ENCODE data around the gene SATB2.
A peak's percentile ranks its signal among the peaks of the same experiment; 100 is the strongest.

Gene SATB2

DNA sequence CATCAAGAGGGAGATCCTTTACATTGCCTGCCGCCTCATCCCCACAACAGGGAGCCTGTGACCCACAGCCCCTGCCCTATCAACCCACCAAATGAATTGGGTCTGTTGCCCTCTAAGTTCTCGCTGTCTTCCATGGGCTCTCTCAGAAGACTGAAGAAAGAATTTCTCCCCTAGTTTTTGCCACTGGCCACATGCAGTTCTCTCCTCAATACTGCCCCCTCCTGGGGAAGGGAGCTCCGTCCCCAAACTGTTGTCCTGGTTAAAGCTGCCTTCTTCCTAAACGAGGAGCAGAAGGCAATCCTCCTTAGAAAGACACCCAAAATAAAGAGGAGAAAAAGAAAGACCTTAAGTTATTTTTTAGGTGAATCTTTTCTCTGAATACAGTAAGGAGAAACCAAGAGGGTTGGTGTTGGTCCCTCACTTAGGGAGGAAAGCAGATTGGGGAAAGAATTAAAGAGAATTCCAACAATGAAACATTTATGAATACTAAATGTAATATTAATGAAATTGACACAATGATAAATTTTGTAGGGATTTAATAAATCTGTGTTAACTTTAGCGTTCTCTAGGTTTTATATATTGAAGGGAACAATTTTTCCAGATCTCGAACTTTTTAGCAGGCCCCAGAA, 31.1 kb upstream of the SATB2 start:
- TF ChIP-seq ZFX (IDR thresholded peaks at IDR 0.05; ENCODE audit: borderline replicate concordance) = no peak
- TF ChIP-seq, protein P1, sequence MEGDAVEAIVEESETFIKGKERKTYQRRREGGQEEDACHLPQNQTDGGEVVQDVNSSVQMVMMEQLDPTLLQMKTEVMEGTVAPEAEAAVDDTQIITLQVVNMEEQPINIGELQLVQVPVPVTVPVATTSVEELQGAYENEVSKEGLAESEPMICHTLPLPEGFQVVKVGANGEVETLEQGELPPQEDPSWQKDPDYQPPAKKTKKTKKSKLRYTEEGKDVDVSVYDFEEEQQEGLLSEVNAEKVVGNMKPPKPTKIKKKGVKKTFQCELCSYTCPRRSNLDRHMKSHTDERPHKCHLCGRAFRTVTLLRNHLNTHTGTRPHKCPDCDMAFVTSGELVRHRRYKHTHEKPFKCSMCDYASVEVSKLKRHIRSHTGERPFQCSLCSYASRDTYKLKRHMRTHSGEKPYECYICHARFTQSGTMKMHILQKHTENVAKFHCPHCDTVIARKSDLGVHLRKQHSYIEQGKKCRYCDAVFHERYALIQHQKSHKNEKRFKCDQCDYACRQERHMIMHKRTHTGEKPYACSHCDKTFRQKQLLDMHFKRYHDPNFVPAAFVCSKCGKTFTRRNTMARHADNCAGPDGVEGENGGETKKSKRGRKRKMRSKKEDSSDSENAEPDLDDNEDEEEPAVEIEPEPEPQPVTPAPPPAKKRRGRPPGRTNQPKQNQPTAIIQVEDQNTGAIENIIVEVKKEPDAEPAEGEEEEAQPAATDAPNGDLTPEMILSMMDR (IDR thresholded peaks at IDR 0.05) = peak; percentile 90
- H3K27ac ChIP-seq = no peak overlapping the region

DNA sequence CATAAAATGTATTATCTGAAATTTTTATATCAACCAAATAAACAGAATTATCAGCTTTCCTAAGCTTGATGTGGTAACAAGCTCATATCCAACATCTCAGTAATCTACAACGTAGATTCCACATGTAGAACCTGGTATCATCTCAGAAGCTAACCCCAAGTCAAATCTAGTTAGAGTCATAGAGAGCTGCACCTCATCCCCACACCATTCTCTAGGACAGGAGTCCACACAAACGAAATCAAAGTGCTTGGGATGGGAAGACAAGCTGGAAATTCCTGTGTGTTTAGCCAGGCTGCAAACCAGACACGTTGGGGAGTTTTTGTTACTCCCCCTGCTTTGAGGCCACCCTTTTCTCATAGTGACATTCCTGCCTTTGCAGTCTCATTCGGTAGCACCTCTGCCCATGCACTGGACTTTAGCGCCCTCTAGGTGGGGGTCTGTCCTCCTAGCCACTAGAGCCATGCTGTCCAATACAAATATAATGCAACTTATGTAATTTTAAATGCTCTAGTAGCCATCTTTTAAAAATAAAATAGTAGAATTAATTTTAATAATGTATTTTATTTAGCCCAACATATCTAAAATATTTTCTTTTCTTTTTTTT, 28.1 kb upstream of the SATB2 start:
- TF ChIP-seq, protein P1 (IDR thresholded peaks at IDR 0.05) = peak; percentile 87
- no peak for TF ChIP-seq ZFX (IDR thresholded peaks at IDR 0.05; ENCODE audit: borderline replicate concordance)
- H3K27ac ChIP-seq = no peak overlapping the region

DNA sequence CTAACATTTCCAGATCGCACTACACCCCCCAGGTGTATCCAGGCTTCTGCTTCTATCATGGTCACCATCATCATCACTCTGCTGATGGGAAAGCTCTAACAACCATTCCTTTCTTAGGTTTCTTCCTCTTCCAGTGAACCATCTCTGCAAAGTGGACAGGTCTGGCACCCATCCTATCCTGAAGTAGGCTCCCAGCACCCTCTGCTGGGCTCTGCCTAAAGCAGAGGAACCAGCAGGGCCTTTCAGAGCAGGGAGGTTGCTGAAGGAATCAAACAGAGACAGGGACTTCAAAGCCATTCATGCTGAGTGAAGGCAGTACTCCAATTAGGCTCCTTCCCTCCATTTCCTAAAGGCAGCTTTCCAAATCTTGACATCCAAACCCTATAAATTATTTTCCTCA, 27.2 kb upstream of the SATB2 start:
- no peak overlapping the region for H3K27ac ChIP-seq
- TF ChIP-seq, protein P1 (IDR thresholded peaks at IDR 0.05) = no peak
- no peak for TF ChIP-seq ZFX (IDR thresholded peaks at IDR 0.05; ENCODE audit: borderline replicate concordance)

DNA sequence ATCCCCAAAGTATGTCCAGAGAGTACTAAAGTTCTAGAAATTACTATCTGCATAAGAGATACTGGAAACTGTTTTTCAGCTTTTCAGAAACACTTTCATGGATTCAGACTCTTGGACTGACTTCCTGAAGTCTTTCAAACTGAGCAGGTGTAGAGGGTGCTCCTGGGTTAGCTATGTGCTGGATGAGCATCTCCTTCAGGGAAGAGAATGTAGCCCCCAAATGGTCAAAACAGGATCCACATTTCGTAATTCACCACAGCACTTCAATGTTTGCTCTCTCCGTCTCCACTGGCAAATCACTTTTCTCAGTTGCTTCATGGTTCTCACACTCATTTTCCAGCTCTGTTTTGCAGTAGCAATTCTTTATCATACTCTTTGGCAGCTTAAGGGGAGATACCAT, 23.2 kb upstream of the SATB2 start:
- no peak overlapping the region for H3K27ac ChIP-seq
- no peak for TF ChIP-seq ZFX (IDR thresholded peaks at IDR 0.05; ENCODE audit: borderline replicate concordance)
- TF ChIP-seq, protein P1 (IDR thresholded peaks at IDR 0.05) = no peak

DNA sequence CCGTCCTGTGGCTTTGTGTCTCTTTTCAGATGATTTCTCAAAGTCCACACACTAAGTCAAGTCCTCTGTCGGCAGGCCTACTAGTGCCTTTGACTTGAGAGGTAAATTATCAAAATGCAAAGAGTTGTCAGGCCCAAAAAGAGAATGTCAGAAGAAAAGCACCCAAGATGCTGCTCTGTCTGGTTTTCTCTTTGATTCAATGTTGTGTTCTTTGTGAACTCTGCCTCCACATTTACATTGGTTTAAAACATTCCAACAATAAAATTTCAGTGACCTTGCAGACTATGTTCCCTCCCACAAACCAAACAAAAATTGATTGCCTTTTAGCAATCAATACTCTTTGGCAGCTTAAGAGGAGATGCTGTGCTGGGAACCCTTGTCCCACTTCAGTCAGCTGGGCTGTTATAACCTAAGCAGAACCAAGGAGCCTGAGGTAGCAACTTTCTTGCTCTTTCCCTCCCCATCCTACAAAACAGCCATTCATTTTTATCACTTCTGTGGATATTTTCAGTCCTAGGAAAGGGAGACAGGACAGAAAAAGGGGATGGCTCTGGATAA, 19.6 kb upstream of the SATB2 start:
- no peak overlapping the region for H3K27ac ChIP-seq
- TF ChIP-seq, protein P1 (IDR thresholded peaks at IDR 0.05) = no peak
- TF ChIP-seq ZFX (IDR thresholded peaks at IDR 0.05; ENCODE audit: borderline replicate concordance) = no peak

DNA sequence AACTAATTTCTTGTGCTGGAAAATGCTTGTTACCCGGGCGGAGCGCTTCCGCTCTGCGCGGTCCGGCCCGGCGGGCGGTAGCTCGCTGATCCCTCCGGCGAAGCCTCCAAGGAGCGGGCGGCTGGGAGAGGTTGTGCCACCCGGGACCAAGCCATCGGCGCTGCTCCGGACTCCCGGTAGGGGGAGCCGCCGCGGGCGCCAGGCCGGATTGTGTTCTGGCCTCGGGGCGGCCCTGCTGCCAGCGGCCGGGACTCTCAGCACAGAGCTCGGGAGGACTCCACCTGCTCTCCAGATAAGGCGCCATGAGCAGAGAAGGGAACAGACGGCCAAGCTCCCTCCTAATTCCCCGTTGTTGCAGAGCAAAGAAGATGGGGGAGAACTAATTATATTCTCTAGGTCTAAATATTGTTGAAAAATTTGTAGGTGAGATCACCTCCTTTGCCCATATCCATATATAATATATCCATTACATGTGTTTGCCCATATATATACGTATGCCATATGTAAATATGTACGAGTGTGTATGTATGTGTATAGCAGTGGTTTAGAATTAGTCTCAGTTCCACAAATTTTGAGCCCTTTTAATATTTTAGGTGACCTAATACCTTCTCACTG, 13.8 kb upstream of the SATB2 start:
- TF ChIP-seq, protein P1 (IDR thresholded peaks at IDR 0.05) = peak; percentile 95
- TF ChIP-seq ZFX (IDR thresholded peaks at IDR 0.05; ENCODE audit: borderline replicate concordance) = no peak
- no peak overlapping the region for H3K27ac ChIP-seq
